Stimulated activated CD4-positive, alpha-beta T cell treated with anti-CD3 and anti-CD28 coated beads, Interleukin-1b, Interleukin-23, amount 100 ng/mL, for 1 hour (primary cell): ENCODE results near the gene PIN1.
"Not testable (repeated sequence)": the region's sequence is repeated elsewhere in the genome, so short reads cannot be mapped to it uniquely, and the experiment has no call there.

ENCODE experiments used
- DNase-seq, 2 donors: peaks; one replicate each; pipeline ENCODE4 v3.0.0-alpha.2; 2020; ENCODE audit warnings: low read depth in 2 of 2

PIN1 gene

GRCh38 chr19:9834726-9835506, at the start of gene PIN1:
PIN1 (plus strand) TSS chr19:9835318; CDS start chr19:9835345, 27 bp downstream.
- DNase-seq: peak; percentile 97 to 98

- peak; percentile 96 to 97 for DNase-seq
Observed at GRCh38 chr19:9785367-9786331, 49.5 kb upstream of the PIN1 start.

- no peak for DNase-seq
Observed at GRCh38 chr19:9786342-9786741, 48.8 kb upstream of the PIN1 start.

DNA sequence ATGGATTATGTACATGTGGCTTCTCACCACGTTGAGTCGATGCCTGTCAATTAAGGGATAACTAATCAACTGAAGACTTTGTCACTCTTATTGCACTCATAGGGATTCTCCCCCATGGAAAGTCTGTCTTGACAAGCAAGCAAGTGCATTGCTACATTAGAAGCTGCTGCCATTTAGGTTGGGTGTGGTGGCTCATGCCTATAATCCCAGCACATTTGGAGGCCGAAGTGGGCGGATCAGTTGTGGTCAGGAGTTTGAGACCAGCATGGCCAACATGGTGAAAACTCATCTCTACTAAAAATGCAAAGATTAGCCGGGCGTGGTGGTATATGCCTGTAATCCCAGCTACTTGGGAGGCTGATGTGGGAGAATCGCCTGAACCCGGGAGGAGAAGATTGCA, 48.3 kb upstream of the PIN1 start:
- DNase-seq: no peak

DNA sequence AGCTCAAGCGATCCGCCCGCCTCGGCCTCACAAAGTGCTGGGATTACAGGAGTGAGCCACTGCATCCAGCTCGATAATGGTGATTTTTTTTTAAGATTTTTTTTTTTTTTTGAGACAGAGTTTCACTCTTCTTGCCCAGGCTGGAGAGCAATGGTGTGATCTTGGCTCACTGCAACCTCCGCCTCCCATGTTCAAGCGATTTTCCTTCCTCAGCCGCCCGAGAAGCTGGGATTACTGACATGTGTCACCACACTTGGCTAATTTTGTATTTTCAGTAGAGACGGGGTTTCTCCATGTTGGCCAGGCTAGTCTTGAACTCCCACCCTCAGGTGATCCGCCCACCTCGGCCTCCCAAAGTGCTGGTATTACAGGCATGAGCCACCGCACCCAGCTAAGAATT, 46.5 kb upstream of the PIN1 start:
- not testable (repeated sequence) for DNase-seq

DNA sequence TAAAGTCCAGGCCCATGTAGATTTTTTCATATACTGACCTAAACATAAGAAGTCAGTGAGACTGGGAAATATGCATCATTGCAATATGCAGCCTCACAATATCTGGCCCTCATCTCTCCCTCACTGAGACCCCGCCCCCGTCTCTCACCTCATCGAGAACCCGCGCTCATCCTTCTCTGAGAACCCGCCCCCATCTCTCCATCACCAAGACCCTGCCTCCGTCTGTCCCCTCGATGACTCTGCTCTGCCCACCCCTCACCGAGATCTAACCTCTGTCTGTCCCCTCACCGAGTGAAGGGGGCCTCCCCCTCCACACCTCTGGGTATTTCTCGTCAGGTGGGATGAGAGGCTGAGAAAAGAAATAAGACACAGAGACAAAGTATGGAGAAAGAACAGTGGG, 46.1 kb upstream of the PIN1 start:
- DNase-seq: no peak

GRCh38 chr19:9789579-9789978, 45.5 kb upstream of the PIN1 start:
- not testable (repeated sequence) for DNase-seq

DNA sequence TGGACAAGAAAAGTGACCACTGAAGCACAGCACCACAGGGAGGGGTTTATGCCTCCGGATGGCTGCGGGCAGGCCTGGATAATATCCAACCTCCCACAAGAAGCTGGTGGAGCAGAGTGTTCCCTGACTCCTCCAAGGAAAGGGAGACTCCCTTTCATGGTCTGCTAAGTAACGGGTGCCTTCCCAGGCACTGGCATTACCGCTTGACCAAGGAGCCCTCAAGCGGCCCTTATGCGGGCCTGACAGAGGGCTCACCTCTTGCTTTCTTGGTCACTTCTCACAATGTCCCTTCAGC, 44.1 kb upstream of the PIN1 start:
- DNase-seq: not testable (repeated sequence)

- DNase-seq: peak; percentile 93 to 94
Observed at GRCh38 chr19:9791552-9792205, 43.4 kb upstream of the PIN1 start.

- DNase-seq: peak; percentile 87 to 91
Observed at GRCh38 chr19:9792206-9793070, 42.7 kb upstream of the PIN1 start.

GRCh38 chr19:9793071-9793591, 42.0 kb upstream of the PIN1 start:
- DNase-seq: peak in 1 of 2 donors; percentile 28

- DNase-seq: peak; percentile 65 to 73
Observed at GRCh38 chr19:9796113-9796773, 38.9 kb upstream of the PIN1 start.

DNA sequence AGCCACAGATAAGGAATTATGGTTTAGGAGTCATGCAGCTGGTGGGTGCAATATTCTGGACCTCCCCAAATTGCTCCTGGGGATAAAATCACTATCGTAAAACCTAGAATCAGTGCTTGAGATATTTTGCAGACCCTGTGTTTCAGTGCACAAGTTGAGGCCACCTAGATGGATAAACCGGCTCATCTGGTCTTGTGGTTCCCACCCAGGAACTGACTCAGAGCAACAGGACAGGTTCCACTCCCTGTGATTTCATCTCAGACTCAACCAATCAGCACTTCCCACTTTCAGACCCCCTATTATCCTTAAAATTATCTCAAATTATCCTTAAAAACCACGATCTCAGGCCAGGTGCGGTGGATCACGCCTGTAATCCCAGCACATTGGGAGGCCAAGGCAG, 37.2 kb upstream of the PIN1 start:
- no peak for DNase-seq

- no peak for DNase-seq
Observed at GRCh38 chr19:9799162-9799561, 36.0 kb upstream of the PIN1 start.

DNA sequence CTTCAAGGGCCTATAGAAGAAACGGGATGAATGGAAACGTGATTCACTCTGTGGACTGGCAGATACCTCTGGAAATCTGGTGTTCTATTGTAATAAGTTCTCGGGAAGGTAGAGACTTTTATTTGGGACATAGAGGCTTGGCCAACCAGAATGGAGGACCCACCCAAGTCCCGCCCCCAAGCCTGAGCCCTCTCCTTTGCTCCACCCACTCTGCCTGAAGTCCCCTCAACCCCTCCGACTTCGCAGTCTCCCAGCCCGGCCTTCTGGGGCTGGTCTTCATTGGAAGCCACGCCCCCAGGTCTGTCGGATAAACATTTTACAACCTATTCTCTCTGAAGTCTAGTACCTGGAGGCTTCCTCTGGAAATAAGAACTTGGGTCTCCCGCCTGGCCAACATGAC, 33.1 kb upstream of the PIN1 start:
- DNase-seq: no peak

DNA sequence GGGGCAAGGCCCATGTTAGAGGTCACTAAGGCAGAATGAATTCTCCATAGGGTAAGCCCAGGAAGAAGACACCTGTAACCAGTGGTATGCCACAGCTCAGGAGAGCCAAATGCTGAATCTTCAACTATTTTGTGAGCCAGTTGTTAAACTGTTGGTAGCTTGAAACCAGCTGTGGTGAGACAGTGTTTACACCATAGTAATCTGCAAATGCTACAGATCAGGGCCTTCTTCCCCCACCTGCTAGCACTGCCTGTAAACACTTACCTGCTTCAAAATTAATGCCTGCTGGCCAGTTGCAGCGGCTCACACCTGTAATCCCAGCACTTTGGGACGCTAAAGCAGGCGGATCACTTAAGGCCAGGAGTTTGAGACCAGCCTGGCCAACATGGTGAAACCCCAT, 28.3 kb upstream of the PIN1 start:
- no peak for DNase-seq

DNA sequence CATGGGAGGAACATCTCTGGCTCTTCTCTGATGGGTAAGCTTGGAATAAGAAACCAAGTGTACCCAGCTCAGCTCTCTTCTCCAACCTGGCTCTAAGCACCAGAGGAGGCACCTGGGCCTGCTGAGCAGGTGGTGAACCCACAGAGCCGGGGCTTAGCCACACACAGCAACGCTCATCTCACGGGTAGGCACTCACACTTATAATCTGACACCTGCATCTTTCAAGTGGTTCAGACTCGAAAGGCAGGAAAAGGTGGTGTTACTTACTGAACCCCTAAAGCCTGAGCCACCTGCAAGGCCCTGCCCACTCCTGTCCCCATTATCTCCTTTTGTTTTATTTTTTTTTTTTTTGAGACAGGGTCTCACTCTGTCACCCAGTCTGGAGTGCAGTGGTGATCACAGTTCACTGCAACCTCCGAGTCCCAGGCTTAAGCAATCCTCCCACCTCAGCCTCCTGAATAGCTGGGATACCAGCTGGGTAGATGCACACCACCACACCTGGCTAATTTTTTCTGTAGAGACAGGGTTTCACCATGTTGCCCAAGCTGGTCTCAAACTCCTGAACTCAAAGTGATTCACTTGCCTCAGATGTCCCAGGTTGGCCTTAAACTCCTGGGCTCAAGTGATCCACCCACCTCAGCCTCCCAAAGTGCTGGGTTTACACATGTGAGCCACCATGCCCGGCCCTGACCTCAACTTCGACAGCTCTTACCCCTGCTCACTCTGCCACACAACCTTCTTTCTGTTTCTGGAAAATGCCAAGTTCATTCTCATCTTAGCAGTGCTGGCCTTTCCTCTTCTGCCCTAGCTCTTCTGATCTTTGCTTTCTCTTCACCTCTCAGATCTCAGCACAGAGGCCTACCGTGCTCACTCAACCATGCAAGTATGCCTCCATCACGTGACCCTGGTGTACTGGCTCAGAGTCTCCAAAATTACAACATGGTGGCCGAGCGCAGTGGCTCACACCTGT, 26.0 kb upstream of the PIN1 start:
- no peak for DNase-seq

DNA sequence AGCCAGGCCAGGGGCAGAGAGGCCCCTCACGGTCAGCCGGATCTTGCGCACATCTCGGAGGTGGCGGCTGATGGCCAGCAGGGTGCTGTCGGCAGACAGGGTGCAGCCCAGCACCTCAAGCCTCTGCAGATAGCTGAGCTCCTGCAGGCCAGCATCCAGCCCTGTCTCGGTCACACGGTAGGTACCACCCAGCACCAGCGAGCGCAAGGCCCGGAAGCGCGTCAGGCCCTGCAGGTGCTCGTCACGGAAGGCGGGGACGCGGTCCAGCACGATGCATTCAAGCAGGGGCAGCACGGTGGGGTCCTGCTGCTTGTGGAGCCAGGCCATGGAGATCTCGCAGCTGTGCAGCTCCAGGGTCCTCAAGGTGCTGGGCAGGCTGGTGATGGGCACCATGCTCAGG, 24.0 kb upstream of the PIN1 start:
- no peak for DNase-seq

DNA sequence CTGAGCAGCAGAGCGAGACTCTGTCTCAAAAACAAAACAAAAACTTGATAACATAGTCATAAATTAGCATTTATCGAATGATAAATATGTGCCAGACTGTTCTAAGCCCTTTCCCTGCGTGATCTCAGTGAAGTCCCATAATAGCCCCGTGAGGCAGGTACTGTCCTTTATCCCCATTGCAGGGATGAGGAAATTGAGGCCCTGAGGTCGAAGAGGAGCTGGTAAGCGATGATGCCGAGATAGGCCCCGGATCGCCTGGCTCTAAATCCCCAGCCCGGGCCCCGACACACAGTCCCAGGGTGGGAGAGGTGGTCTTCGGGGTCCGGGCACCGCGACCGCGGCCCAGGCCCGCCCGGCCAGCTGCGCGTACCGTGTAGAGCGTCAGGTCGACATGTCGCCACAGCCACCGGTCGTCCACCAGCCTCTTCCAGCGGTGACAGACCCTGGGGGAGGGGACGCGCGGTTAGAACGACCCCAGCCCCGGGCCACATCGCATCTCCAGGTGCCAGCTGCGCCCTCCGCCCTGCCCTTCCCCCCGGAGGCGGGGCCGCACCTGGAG, 16.9 kb upstream of the PIN1 start:
- no peak for DNase-seq
